ENCODE results near the gene TEX50.
"Not testable (repeated sequence)": the region's sequence is repeated elsewhere in the genome, so short reads cannot be mapped to it uniquely, and the experiment has no call there.

TEX50 gene

GRCh38 chr1:173666646-173667045 is 31.5 kb downstream of the TEX50 start:
- no peak for DNase-seq

- no peak for DNase-seq
Measured at GRCh38 chr1:173669491-173669941, 34.4 kb downstream of the TEX50 start, which contains the start of gene ANKRD45. ANKRD45 (minus strand) TSS chr1:173669851; CDS start chr1:173659418, 10,433 bp downstream.

- DNase-seq: not testable (repeated sequence)
Measured at GRCh38 chr1:173674496-173674895, 39.4 kb downstream of the TEX50 start.

DNA sequence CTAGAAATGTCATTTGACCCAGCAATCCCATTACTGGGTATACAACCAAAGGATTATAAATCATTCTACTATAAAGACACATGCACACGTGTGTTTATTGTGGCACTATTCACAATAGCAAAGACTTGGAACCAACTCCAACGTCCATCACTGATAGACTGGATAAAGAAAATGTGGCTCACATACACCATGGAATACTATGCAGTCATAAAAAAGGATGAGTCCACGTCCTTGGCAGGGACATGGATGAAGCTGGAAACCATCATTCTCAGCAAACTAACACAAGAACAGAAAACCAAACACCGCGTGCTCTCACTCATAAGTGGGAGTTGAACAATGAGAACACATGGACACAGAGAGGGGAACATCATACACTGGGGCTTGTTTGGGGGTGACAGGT is 45.0 kb downstream of the TEX50 start:
- DNase-seq: not testable (repeated sequence)

DNA sequence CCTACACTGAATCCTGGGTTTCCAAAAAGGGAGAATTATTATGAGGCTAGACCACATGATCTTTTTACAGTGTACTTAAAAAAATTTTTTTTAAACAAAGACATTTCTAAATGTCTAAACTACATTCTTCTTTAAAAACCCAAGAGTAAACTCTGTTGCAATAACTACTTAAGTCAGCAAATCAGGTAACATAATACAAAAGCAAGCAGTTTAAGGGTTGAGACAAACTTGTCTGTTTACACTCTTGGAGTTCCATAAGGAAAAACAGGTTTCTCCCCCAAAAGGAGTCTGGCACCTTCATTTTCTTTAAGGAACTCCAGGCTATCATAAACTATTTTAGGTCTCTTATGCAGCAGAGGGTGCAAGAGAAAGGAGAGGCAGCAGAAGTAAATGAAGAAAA is 47.0 kb downstream of the TEX50 start:
- no peak for DNase-seq

- DNase-seq: not testable (repeated sequence)
Measured at GRCh38 chr1:173683838-173684237, 48.7 kb downstream of the TEX50 start.

- not testable (repeated sequence) for DNase-seq
Measured at GRCh38 chr1:173685121-173685520, 50.0 kb downstream of the TEX50 start.

Data from NCI-H146 (cell line).